GM18502 (cell line): ENCODE measurements around the gene RIMOC1.
"Not testable (repeated sequence)": the region's sequence is repeated elsewhere in the genome, so short reads cannot be mapped to it uniquely, and the experiment has no call there.

Experiments used
- ATAC-seq: cut with Tn5 transposase; IDR thresholded peaks from one replicate; pipeline ENCODE4 v1.9.1; 2021; ENCODE audit warnings: mild to moderate bottlenecking; ENCODE audit not compliant: unreplicated experiment, poor library complexity

Gene RIMOC1

GRCh38 chr5:41885286-41885685 is 18.9 kb upstream of the RIMOC1 start:
- ATAC-seq: peak; percentile 58

GRCh38 chr5:41891066-41891707 is 13.0 kb upstream of the RIMOC1 start:
- no peak for ATAC-seq

GRCh38 chr5:41892031-41892430 is 12.1 kb upstream of the RIMOC1 start:
- no peak for ATAC-seq

- peak; percentile 67 for ATAC-seq
Observed at GRCh38 chr5:41893074-41893851, 10.9 kb upstream of the RIMOC1 start.

GRCh38 chr5:41896230-41896629 is 7.9 kb upstream of the RIMOC1 start:
- no peak for ATAC-seq

GRCh38 chr5:41903382-41903891 is 707 bp upstream of the RIMOC1 start:
- ATAC-seq: no peak

GRCh38 chr5:41906151-41906550 is 2.0 kb downstream of the RIMOC1 start:
- no peak for ATAC-seq

GRCh38 chr5:41908374-41909079 is 4.4 kb downstream of the RIMOC1 start:
- ATAC-seq: no peak

- peak; percentile 77 for ATAC-seq
Observed at GRCh38 chr5:41918105-41918504, 14.0 kb downstream of the RIMOC1 start.

- no peak for ATAC-seq
Observed at GRCh38 chr5:41921166-41921565, 17.0 kb downstream of the RIMOC1 start.

- ATAC-seq: no peak
Observed at GRCh38 chr5:41921874-41922273, 17.7 kb downstream of the RIMOC1 start.

- no peak for ATAC-seq
Observed at GRCh38 chr5:41924526-41924871, 20.4 kb downstream of the RIMOC1 start.

GRCh38 chr5:41924872-41925554 is 20.9 kb downstream of the RIMOC1 start, which contains the start of gene FBXO4:
Gene FBXO4 (plus strand): TSS chr5:41925281. CDS start chr5:41925310, 29 bp downstream.
- ATAC-seq: peak; percentile 96

GRCh38 chr5:41925555-41925951 is 21.4 kb downstream of the RIMOC1 start:
- peak; percentile 41 for ATAC-seq

GRCh38 chr5:41927604-41928003 is 23.5 kb downstream of the RIMOC1 start:
- no peak for ATAC-seq

- no peak for ATAC-seq
Observed at GRCh38 chr5:41929035-41929434, 24.9 kb downstream of the RIMOC1 start.

- ATAC-seq: no peak
Observed at GRCh38 chr5:41932770-41933169, 28.6 kb downstream of the RIMOC1 start.

- ATAC-seq: no peak
Observed at GRCh38 chr5:41935544-41935943, 31.4 kb downstream of the RIMOC1 start.

- no peak for ATAC-seq
Observed at GRCh38 chr5:41940641-41941040, 36.5 kb downstream of the RIMOC1 start.

GRCh38 chr5:41945332-41945955 is 41.3 kb downstream of the RIMOC1 start:
- not testable (repeated sequence) for ATAC-seq
